Measurements from ENCODE around the gene KPNA6. TPM values are rescaled to one million over a fixed set of nuclear protein-coding genes. Genes with fewer than 3 reads are reported as not detected.
"Not testable (repeated sequence)": the region's sequence is repeated elsewhere in the genome, so short reads cannot be mapped to it uniquely, and the experiment has no call there.

Gene KPNA6
- total RNA-seq, 1 experiment from 2014 or later = 86.9 TPM

DNA sequence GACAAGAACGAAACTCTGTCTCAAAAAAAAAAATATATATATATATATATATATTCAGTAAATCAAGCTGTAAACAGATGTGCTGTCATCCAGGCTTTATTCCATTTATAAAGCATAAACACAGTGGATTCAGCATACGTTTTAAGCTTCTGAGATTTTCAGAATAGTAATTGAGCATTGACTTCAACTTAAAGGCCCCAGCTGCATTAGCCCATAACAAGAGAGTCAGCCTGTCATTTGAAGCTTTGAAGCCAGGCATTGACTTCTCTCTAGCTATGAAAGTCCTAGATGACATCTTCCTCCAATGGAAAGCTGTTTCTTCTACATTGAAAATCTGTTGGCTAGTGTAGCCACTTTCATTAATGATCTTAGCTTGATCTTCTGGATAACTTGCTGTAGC, 6.6 kb downstream of the KPNA6 start:
- BruUV-seq (replicated peaks) = no TSS peak
- POLR2A ChIA-PET = interaction anchor here (0.6 to 1.6 kb wide), 3 partner anchors 13 to 66 kb away, joined by 3 to 4 read pairs (median 4); no protein-coding TSS in a partner anchor
- CTCF ChIA-PET = interaction anchor here (0.9 kb wide), 1 partner anchor 41 kb away, joined by 3 read pairs; no protein-coding TSS in a partner anchor
- Mint-ChIP-seq H3K27me3 (ENCODE audit: insufficient read depth, unreplicated experiment) (no peaks in the 10 kb centered on the region), H3K4me1 (ENCODE audit: insufficient read depth, unreplicated experiment) (peaks cover 15% of the 10 kb centered on the region), H3K9me3 (ENCODE audit: unreplicated experiment) (no peaks in the 10 kb centered on the region), H3K4me3 (ENCODE audit: unreplicated experiment) (no peak overlapping the region), H3K36me3 (ENCODE audit: insufficient read depth, unreplicated experiment) (peaks cover 24% of the 10 kb centered on the region), H3K27ac (ENCODE audit: low read depth, unreplicated experiment) (no peak overlapping the region)
- DNase-seq (ENCODE audit: unreplicated experiment) = no peak
- TF ChIP-seq, protein P1, sequence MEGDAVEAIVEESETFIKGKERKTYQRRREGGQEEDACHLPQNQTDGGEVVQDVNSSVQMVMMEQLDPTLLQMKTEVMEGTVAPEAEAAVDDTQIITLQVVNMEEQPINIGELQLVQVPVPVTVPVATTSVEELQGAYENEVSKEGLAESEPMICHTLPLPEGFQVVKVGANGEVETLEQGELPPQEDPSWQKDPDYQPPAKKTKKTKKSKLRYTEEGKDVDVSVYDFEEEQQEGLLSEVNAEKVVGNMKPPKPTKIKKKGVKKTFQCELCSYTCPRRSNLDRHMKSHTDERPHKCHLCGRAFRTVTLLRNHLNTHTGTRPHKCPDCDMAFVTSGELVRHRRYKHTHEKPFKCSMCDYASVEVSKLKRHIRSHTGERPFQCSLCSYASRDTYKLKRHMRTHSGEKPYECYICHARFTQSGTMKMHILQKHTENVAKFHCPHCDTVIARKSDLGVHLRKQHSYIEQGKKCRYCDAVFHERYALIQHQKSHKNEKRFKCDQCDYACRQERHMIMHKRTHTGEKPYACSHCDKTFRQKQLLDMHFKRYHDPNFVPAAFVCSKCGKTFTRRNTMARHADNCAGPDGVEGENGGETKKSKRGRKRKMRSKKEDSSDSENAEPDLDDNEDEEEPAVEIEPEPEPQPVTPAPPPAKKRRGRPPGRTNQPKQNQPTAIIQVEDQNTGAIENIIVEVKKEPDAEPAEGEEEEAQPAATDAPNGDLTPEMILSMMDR (IDR thresholded peaks at IDR 0.05; ENCODE audit: unreplicated experiment) = no peak
- intact Hi-C loops (cut with micrococcal nuclease) = no loop called here

DNA sequence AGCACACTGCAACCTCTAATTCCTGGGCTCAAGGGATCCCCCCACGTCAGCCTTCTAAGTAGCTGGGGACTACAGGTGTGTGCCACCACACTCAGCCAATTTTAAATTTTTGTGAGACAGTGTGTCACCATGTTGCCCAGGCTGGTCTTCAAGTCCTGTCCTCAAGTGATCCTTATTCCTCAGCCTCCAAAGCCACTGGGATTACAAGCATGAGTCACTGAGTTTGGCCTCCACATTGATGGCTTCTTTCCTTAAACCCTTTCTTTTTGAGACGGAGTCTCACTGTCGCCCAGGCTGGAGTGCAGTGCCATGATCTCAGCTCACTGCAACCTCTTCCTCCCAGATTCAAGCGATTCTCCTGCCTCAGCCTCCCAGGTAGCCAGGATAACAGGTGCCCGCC, 7.6 kb downstream of the KPNA6 start:
- Mint-ChIP-seq H3K27ac (ENCODE audit: low read depth, unreplicated experiment) (peak overlapping the region; percentile 59), H3K36me3 (ENCODE audit: insufficient read depth, unreplicated experiment) (peaks cover 15% of the 10 kb centered on the region), H3K4me1 (ENCODE audit: insufficient read depth, unreplicated experiment) (peaks cover 15% of the 10 kb centered on the region), H3K4me3 (ENCODE audit: unreplicated experiment) (no peak overlapping the region), H3K27me3 (ENCODE audit: insufficient read depth, unreplicated experiment) (no peaks in the 10 kb centered on the region), H3K9me3 (ENCODE audit: unreplicated experiment) (no peaks in the 10 kb centered on the region)
- CTCF ChIA-PET = no interaction called here
- TF ChIP-seq, protein P1 (IDR thresholded peaks at IDR 0.05; ENCODE audit: unreplicated experiment) = no peak
- intact Hi-C loops (cut with micrococcal nuclease) = no loop called here
- POLR2A ChIA-PET = interaction anchor here (0.5 to 4.6 kb wide), 6 partner anchors 7 to 168 kb away, joined by 3 to 22 read pairs (median 4); partner anchors contain the start of genes KPNA6 and TXLNA
- DNase-seq (ENCODE audit: unreplicated experiment) = no peak
- BruUV-seq (replicated peaks) = no TSS peak

DNA sequence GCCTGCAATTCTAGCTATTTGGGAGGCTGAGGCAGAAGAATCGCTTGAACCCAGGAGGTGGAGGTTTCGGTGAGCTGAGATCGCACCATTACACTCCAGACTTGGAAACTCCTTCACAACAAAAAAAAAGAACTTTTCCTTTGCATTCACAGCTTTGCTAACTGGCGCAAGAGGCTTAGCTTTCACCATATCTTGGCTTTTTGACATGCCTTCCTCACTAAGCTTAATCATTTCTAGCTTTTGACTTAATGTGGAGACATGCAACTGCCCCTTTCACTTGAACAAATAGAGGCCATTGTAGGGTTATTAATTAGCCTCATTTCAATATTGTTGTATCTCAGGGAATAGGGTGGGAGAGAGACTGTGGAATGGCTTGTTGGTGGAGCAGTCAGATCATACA, 8.7 kb downstream of the KPNA6 start:
- ChIA-PET POLR2A (interaction anchor here (0.6 to 4.6 kb wide), 5 partner anchors 8 to 63 kb away, joined by 3 to 22 read pairs (median 6); partner anchors contain the start of genes KPNA6 and TXLNA), CTCF (no interaction called here)
- BruUV-seq (replicated peaks) = no TSS peak
- TF ChIP-seq, protein P1 (IDR thresholded peaks at IDR 0.05; ENCODE audit: unreplicated experiment) = no peak
- Mint-ChIP-seq H3K9me3 (ENCODE audit: unreplicated experiment) (no peaks in the 10 kb centered on the region), H3K27me3 (ENCODE audit: insufficient read depth, unreplicated experiment) (no peaks in the 10 kb centered on the region), H3K4me1 (ENCODE audit: insufficient read depth, unreplicated experiment) (peaks cover 17% of the 10 kb centered on the region), H3K4me3 (ENCODE audit: unreplicated experiment) (no peak overlapping the region), H3K36me3 (ENCODE audit: insufficient read depth, unreplicated experiment) (peaks cover 20% of the 10 kb centered on the region), H3K27ac (ENCODE audit: low read depth, unreplicated experiment) (peak overlapping the region; percentile 59)
- intact Hi-C loops (cut with micrococcal nuclease) = no loop called here
- no peak for DNase-seq (ENCODE audit: unreplicated experiment)

DNA sequence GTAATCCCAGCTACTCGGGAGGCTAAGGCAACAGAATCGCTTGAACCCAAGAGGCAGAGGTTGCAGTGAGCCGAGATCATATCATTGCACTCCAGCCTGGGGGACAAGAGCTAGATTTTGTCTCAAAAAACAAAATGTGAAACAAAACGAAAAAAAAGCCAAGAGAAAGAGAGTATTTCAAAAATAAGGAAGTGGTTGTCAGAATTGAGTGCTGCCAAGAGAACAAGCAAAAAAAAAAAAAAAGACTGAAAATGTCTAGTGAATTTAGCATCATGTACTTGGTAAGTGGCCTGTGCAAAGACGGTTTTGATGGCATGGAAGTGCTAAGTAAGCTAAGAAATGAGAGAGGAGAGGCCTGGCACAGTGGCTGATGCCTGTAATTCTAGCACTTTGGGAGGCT, 14.3 kb downstream of the KPNA6 start:
- POLR2A ChIA-PET = interaction anchor here (0.6 to 2.0 kb wide), 6 partner anchors 10 to 57 kb away, joined by 3 to 7 read pairs (median 4); partner anchors contain the start of genes KPNA6 and TXLNA
- no peaks in the 10 kb centered on the region for H3K9me3 Mint-ChIP-seq (ENCODE audit: unreplicated experiment)
- CTCF ChIA-PET = interaction anchor here (1.1 kb wide), 1 partner anchor 10 kb away, joined by 4 read pairs; no protein-coding TSS in a partner anchor
- intact Hi-C loops (cut with micrococcal nuclease) = no loop called here
- no TSS peak for BruUV-seq (replicated peaks)
- no peak overlapping the region for H3K4me3 Mint-ChIP-seq (ENCODE audit: unreplicated experiment)
- peaks cover 26% of the 10 kb centered on the region for H3K36me3 Mint-ChIP-seq (ENCODE audit: insufficient read depth, unreplicated experiment)
- peak overlapping the region; percentile 16 for H3K27ac Mint-ChIP-seq (ENCODE audit: low read depth, unreplicated experiment)
- no peaks in the 10 kb centered on the region for H3K27me3 Mint-ChIP-seq (ENCODE audit: insufficient read depth, unreplicated experiment)
- TF ChIP-seq, protein P1 (IDR thresholded peaks at IDR 0.05; ENCODE audit: unreplicated experiment) = no peak
- DNase-seq (ENCODE audit: unreplicated experiment) = no peak
- peaks cover 14% of the 10 kb centered on the region for H3K4me1 Mint-ChIP-seq (ENCODE audit: insufficient read depth, unreplicated experiment)

DNA sequence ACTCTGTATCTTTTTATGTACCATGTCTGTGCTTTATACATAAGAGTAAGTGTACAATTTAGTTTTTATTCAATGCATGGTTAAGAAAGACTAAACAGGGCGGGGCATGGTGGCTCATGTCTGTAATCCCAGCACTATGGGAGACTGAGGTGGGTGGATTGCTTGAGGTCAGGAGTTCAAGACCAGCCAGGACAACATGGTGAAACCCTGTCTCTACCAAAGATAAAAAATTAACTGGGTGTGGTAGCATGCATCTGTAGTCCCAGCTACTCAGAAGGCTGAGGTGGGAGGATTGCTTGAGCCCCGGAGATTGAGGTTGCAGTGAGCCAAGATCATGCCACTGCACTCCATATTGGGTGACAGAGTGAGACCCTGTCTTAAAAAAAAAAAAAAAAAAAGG, 15.5 kb downstream of the KPNA6 start:
- CTCF ChIA-PET = interaction anchor here (0.7 kb wide), 1 partner anchor 57 kb away, joined by 3 read pairs; no protein-coding TSS in a partner anchor
- POLR2A ChIA-PET; intact Hi-C loops (cut with micrococcal nuclease); DNase-seq (ENCODE audit: unreplicated experiment); BruUV-seq (replicated peaks); H3K9me3 Mint-ChIP-seq (ENCODE audit: unreplicated experiment); H3K27me3 Mint-ChIP-seq (ENCODE audit: insufficient read depth, unreplicated experiment); H3K4me3 Mint-ChIP-seq (ENCODE audit: unreplicated experiment); H3K27ac Mint-ChIP-seq (ENCODE audit: low read depth, unreplicated experiment): not testable (repeated sequence)
- Mint-ChIP-seq H3K4me1 (ENCODE audit: insufficient read depth, unreplicated experiment) (peaks cover 25% of the 10 kb centered on the region), H3K36me3 (ENCODE audit: insufficient read depth, unreplicated experiment) (peaks cover 27% of the 10 kb centered on the region)
